ENCODE measurements around the gene MSLN.

GRCh38 chr16:778447-778846 is 17.9 kb downstream of the MSLN start:
- TF ChIP-seq EZH2 (IDR thresholded peaks at IDR 0.05; ENCODE audit: low read depth, unreplicated experiment) (no peak), POLR2AphosphoS5 (IDR thresholded peaks at IDR 0.05; ENCODE audit: low read depth) (no peak), CTCF (conservative IDR thresholded peaks at IDR 0.05; ENCODE audit: low read depth in 2 of 2) (no peak), EZH2phosphoT487 (IDR thresholded peaks at IDR 0.05; ENCODE audit: unreplicated experiment) (no peak), ZNF331 (CRISPR knock-in tag; IDR thresholded peaks at IDR 0.05; ENCODE audit: low read depth) (no peak), JUNB (IDR thresholded peaks at IDR 0.05; ENCODE audit: unreplicated experiment) (no peak), NANOG (IDR thresholded peaks at IDR 0.05; ENCODE audit: borderline replicate concordance) (no peak), ZNF114 (CRISPR knock-in tag; IDR thresholded peaks at IDR 0.05) (no peak), CREB1 (CRISPR knock-in tag; IDR thresholded peaks at IDR 0.05; ENCODE audit: low read depth) (no peak), ETS1 (IDR thresholded peaks at IDR 0.05) (no peak)
